HG02798 (cell line): ENCODE data around the gene UNC13D.
"Not testable (repeated sequence)": the region's sequence is repeated elsewhere in the genome, so short reads cannot be mapped to it uniquely, and the experiment has no call there.

Experiments
- ATAC-seq: cut with Tn5 transposase; IDR thresholded peaks from one replicate; pipeline ENCODE4 v1.9.1; 2021; ENCODE audit warnings: mild to moderate bottlenecking; ENCODE audit not compliant: unreplicated experiment, poor library complexity

Gene UNC13D

GRCh38 chr17:75823257-75824041, 20.8 kb downstream of the UNC13D start:
- no peak for ATAC-seq

- no peak for ATAC-seq
Measured at GRCh38 chr17:75822800-75823166, 21.4 kb downstream of the UNC13D start.

- ATAC-seq = no peak
Measured at GRCh38 chr17:75822119-75822799, 21.9 kb downstream of the UNC13D start.

- ATAC-seq = no peak
Measured at GRCh38 chr17:75821552-75821951, 22.7 kb downstream of the UNC13D start.

- no peak for ATAC-seq
Measured at GRCh38 chr17:75820094-75821080, 23.8 kb downstream of the UNC13D start.

- no peak for ATAC-seq
Measured at GRCh38 chr17:75819678-75820077, 24.5 kb downstream of the UNC13D start.

- no peak for ATAC-seq
Measured at GRCh38 chr17:75819116-75819515, 25.1 kb downstream of the UNC13D start.

GRCh38 chr17:75818326-75818885, 25.8 kb downstream of the UNC13D start:
- ATAC-seq = no peak

GRCh38 chr17:75817571-75817970, 26.6 kb downstream of the UNC13D start:
- no peak for ATAC-seq

GRCh38 chr17:75816693-75817092, 27.5 kb downstream of the UNC13D start:
- no peak for ATAC-seq

GRCh38 chr17:75815399-75815798, 28.8 kb downstream of the UNC13D start:
- no peak for ATAC-seq

GRCh38 chr17:75814900-75815373, 29.3 kb downstream of the UNC13D start:
- no peak for ATAC-seq

- no peak for ATAC-seq
Measured at GRCh38 chr17:75814021-75814395, 30.2 kb downstream of the UNC13D start.

GRCh38 chr17:75813081-75814020, 30.9 kb downstream of the UNC13D start:
- no peak for ATAC-seq

- ATAC-seq = no peak
Measured at GRCh38 chr17:75812096-75813013, 31.8 kb downstream of the UNC13D start.

- ATAC-seq = no peak
Measured at GRCh38 chr17:75811174-75811573, 33.0 kb downstream of the UNC13D start.

GRCh38 chr17:75810756-75811155, 33.4 kb downstream of the UNC13D start:
- not testable (repeated sequence) for ATAC-seq

- ATAC-seq = no peak
Measured at GRCh38 chr17:75810216-75810615, 34.0 kb downstream of the UNC13D start.
